Colonic mucosa (tissue), 4 donors: Measurements from ENCODE around the gene LYVE1. TPM values are rescaled to one million over a fixed set of nuclear protein-coding genes. Genes with fewer than 3 reads are reported as not detected.

ENCODE experiments used
- DNase-seq: peaks from one replicate; pipeline ENCODE4 v3.0.0-alpha.2; 2020
- H3K27ac ChIP-seq: fragments of 200-600 bp; one replicate; pipeline ENCODE4 v1.8.0; 2021
- H3K27me3 ChIP-seq: fragments of 200-600 bp; one replicate; pipeline ENCODE4 v1.8.0; 2021
- H3K36me3 ChIP-seq: fragments of 200-600 bp; one replicate; pipeline ENCODE4 v1.8.0; 2021
- H3K4me1 ChIP-seq: fragments of 200-600 bp; one replicate; pipeline ENCODE4 v1.8.0; 2021; ENCODE audit warnings: mild to moderate bottlenecking
- H3K4me3 ChIP-seq: fragments of 200-600 bp; one replicate; pipeline ENCODE4 v1.8.0; 2021
- H3K9ac ChIP-seq, 2 donors: one replicate each; pipeline ENCODE4 v1.7.0; 2013; ENCODE audit warnings: control low read depth in 2 of 2, low read depth in 2 of 2, low read length in 2 of 2
- H3K9me3 ChIP-seq: fragments of 200-600 bp; one replicate; pipeline ENCODE4 v1.8.0; 2021
- intact Hi-C: fragments of 100-400 bp; cut with DNase I; formaldehyde crosslinking; loops from one replicate; pipeline ENCODE4 v1.14.1; 2022
- total RNA-seq, 2 donors: library from RNA; stranded (reverse); fragmentation: NEBNext Ultra II Directional in 1 of 2; extraction: Animal tissue kit (Norgen Biotek cat#: 25700) in 1 of 2; gene quantifications; one replicate each; pipeline ENCODE4 v1.2.1, GENCODE V29; 2021
- TF ChIP-seq, protein P1 (sequence below): fragments of 200-600 bp; IDR thresholded peaks from one replicate; pipeline ENCODE4 v1.8.0; 2022; ENCODE audit warnings: antibody characterized with exemption, mild to moderate bottlenecking
- donor health status: healthy.
- donor health status: DM: no; HTN: no; CAD: no.
- donor health status: DM: no; HTN: no; CAD: no.

LYVE1 gene
- total RNA-seq, 2 donors from 2014 or later, result 10.3 to 29.3 TPM

GRCh38 chr11:10534316-10534715 lies 34.1 kb downstream of the LYVE1 start:
- Histone ChIP-seq H3K27me3 (no peaks in the 10 kb centered on the region), H3K9me3 (no peaks in the 10 kb centered on the region), H3K27ac (no peak overlapping the region), H3K9ac (no peak overlapping the region), H3K4me1 (peaks cover 3% of the 10 kb centered on the region), H3K36me3 (no peaks in the 10 kb centered on the region), H3K4me3 (no peak overlapping the region)
- DNase-seq, result no peak
- intact Hi-C loops, result no loop called here
- TF ChIP-seq, protein P1, sequence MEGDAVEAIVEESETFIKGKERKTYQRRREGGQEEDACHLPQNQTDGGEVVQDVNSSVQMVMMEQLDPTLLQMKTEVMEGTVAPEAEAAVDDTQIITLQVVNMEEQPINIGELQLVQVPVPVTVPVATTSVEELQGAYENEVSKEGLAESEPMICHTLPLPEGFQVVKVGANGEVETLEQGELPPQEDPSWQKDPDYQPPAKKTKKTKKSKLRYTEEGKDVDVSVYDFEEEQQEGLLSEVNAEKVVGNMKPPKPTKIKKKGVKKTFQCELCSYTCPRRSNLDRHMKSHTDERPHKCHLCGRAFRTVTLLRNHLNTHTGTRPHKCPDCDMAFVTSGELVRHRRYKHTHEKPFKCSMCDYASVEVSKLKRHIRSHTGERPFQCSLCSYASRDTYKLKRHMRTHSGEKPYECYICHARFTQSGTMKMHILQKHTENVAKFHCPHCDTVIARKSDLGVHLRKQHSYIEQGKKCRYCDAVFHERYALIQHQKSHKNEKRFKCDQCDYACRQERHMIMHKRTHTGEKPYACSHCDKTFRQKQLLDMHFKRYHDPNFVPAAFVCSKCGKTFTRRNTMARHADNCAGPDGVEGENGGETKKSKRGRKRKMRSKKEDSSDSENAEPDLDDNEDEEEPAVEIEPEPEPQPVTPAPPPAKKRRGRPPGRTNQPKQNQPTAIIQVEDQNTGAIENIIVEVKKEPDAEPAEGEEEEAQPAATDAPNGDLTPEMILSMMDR, result no peak

DNA sequence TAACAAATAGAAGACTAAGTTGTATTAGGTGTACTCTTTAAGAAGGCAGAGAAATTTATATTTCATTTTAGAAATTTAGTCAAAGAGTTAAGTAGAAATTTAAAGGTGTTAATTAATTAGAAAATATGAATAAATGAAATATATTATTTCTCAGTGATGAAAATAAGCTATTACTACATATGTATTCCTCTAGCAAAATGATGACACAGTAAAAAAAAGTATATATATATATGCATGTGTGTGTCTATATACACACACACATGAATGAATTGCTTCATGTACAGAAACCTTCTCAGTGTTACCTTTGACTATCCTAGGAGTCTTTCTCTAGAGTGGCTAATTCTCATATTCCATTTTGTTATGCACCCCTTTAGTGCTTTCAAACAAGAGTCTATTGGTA lies 35.1 kb downstream of the LYVE1 start:
- Histone ChIP-seq H3K27ac (no peak overlapping the region), H3K9me3 (no peaks in the 10 kb centered on the region), H3K36me3 (no peaks in the 10 kb centered on the region), H3K9ac (no peak overlapping the region), H3K4me3 (no peak overlapping the region), H3K4me1 (peaks cover 3% of the 10 kb centered on the region), H3K27me3 (no peaks in the 10 kb centered on the region)
- intact Hi-C loops, result no loop called here
- TF ChIP-seq, protein P1, result no peak
- no peak for DNase-seq

GRCh38 chr11:10532526-10532925 lies 35.9 kb downstream of the LYVE1 start:
- intact Hi-C loops, result no loop called here
- H3K36me3 ChIP-seq, result no peaks in the 10 kb centered on the region

GRCh38 chr11:10529279-10529678 lies 39.2 kb downstream of the LYVE1 start:
- H3K27me3 ChIP-seq, result no peaks in the 10 kb centered on the region
- TF ChIP-seq, protein P1, result no peak
- H3K36me3 ChIP-seq, result no peaks in the 10 kb centered on the region
- H3K4me1 ChIP-seq, result no peaks in the 10 kb centered on the region
- no peak overlapping the region for H3K9ac ChIP-seq
- no peak overlapping the region for H3K4me3 ChIP-seq
- no peaks in the 10 kb centered on the region for H3K9me3 ChIP-seq
- H3K27ac ChIP-seq, result no peak overlapping the region
- no peak for DNase-seq
- intact Hi-C loops, result no loop called here

More at GRCh38 chr11:10532526-10532925, 35.9 kb downstream of the LYVE1 start:
- no peak overlapping the region for H3K4me3 ChIP-seq
- H3K4me1 ChIP-seq, result peaks cover 3% of the 10 kb centered on the region
- no peaks in the 10 kb centered on the region for H3K9me3 ChIP-seq
- H3K27ac ChIP-seq, result no peak overlapping the region
- DNase-seq, result no peak
- TF ChIP-seq, protein P1, result no peak
- no peak overlapping the region for H3K9ac ChIP-seq
- no peaks in the 10 kb centered on the region for H3K27me3 ChIP-seq

DNA sequence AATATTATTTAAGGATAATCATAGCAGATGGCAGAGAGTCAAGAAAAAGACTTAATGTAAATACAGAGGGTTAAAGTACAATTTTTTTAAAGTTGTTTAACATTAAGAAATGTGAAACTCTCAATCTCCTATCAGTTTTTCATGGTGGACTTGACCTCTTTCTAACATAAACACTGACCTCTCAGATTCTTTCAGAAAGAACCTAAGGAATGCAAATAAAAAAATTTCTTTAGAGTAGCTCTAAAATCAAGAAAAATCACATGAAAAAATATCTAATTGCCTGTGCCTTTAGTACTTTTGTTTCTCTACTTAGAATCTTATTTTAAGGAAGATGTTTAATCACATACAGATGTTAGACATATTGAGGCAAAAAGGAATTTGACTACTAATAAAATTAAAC lies 40.3 kb downstream of the LYVE1 start:
- Histone ChIP-seq H3K27me3 (no peaks in the 10 kb centered on the region), H3K9ac (no peak overlapping the region), H3K36me3 (no peaks in the 10 kb centered on the region), H3K9me3 (no peaks in the 10 kb centered on the region), H3K4me1 (no peaks in the 10 kb centered on the region), H3K4me3 (no peak overlapping the region), H3K27ac (no peak overlapping the region)
- DNase-seq, result no peak
- intact Hi-C loops, result no loop called here
- TF ChIP-seq, protein P1, result no peak
